Activated gamma-delta T cell treated with anti-CD3 and anti-CD28 coated beads, Interleukin-2, amount 50 U/mL, for 16 hours (primary cell): Measurements from ENCODE around the gene RBMS1.
"Not testable (repeated sequence)": the region's sequence is repeated elsewhere in the genome, so short reads cannot be mapped to it uniquely, and the experiment has no call there.

Source experiments
- DNase-seq: peaks from one replicate; pipeline ENCODE4 v3.0.0-alpha.2; 2020; ENCODE audit warnings: low read depth

RBMS1 gene

GRCh38 chr2:160471950-160472349 is 21.7 kb downstream of the RBMS1 start:
- DNase-seq: no peak

DNA sequence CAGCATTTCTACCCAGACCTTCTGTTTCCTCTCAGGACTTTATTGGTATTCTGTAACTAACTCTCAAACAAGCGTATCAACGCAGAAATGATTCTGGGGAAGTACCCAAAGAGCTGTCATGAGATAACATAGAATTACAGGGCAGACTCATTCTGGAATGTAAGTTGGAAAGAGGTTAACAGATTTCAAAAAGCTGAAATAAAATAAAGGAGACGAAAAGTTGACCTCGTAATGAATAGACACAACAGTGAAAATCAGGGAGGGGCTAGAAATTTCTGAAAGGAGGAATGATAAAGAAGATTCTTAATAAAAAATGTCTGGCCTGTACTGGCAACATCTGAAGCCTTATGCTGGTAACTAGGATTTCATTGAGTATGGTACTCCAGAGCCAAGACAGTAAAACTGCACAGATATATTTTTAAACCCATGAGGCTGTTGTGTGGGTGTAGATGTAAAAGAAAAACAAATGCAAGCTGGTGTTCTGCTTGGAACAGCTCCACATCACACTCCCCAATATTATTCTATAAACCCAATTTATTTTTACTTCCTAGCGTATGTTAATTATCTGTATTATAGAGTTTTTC is 23.9 kb downstream of the RBMS1 start:
- no peak for DNase-seq

- DNase-seq: no peak
Measured at GRCh38 chr2:160469164-160469563, 24.4 kb downstream of the RBMS1 start.

GRCh38 chr2:160467086-160467485 is 26.5 kb downstream of the RBMS1 start:
- DNase-seq: no peak

GRCh38 chr2:160465406-160465805 is 28.2 kb downstream of the RBMS1 start:
- DNase-seq: no peak

DNA sequence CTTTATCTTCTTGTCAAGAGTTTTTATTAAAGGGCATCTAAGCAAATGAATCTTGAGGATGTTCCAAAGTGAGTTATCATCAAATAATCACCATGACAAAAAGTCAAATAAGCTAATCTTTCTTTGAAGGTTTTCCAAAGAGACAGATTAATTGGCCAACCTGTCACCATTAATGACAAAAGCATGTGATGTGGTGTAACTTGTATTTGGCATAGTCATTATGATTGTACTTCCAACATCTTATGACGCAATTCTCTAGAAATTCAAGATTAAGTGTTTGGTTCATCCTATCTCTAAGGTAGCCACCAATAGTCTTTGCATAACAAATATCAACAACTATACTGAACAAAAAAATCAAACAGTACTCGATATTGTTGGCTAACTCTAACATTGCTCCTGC is 28.6 kb downstream of the RBMS1 start:
- DNase-seq: no peak

DNA sequence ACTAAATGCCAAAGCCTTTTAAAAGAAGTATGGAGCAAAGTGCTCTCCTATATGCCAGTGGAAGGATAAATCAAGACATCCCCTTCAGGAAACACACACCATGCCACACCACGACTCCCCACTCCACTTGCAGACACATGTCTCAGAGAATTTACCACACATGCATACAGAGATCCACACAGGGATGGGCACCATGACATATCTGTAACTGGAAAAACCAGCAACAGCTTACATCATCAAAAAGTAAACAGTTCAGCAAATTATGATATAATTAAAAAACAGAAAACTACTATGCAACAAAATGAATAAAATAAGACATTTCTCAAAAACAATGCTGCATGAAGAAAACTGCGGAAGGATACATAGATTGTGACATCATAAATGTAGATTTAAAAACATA is 29.6 kb downstream of the RBMS1 start:
- no peak for DNase-seq

DNA sequence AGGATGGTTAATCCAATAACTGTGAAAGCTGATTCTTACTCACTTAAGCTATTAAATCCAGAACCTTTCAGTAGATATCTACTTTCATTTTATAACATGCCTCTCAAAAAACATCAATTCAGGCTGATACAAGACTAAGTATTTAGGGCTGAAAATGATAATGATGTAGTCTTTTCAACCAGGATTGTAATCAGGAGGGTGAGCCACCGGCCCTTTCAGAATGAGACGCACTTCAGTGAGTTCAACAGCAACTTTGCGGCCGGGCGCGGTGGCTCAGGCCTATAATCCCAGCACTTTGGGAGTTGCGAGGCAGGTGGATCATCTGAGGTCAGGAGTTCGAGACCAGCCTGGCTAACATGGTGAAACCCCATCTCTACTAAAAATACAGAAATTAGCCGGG is 30.4 kb downstream of the RBMS1 start:
- DNase-seq: no peak

- no peak for DNase-seq
Measured at GRCh38 chr2:160460333-160460731, 33.3 kb downstream of the RBMS1 start.

GRCh38 chr2:160459538-160460332 is 33.9 kb downstream of the RBMS1 start:
- DNase-seq: no peak

- no peak for DNase-seq
Measured at GRCh38 chr2:160458718-160459453, 34.7 kb downstream of the RBMS1 start.

DNA sequence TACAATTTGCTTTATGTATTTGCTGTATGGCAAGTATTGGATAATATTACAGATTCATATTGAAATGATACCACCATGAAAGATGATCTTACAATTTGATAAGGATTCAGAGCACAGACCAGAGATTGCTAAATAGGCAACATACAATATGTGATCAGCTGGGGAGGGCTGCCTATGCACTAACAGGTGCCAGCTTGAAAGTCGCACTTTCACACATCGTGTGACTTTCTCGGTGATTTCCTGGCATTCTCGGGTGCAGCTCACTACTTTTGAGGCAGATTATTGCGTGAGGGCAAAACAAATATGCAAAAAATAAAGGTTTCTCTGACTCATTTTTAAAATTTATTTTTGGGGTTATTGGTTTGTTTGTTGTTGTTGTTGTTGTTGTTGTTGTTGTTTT is 36.0 kb downstream of the RBMS1 start:
- DNase-seq: no peak

- DNase-seq: no peak
Measured at GRCh38 chr2:160454070-160454797, 39.4 kb downstream of the RBMS1 start.

DNA sequence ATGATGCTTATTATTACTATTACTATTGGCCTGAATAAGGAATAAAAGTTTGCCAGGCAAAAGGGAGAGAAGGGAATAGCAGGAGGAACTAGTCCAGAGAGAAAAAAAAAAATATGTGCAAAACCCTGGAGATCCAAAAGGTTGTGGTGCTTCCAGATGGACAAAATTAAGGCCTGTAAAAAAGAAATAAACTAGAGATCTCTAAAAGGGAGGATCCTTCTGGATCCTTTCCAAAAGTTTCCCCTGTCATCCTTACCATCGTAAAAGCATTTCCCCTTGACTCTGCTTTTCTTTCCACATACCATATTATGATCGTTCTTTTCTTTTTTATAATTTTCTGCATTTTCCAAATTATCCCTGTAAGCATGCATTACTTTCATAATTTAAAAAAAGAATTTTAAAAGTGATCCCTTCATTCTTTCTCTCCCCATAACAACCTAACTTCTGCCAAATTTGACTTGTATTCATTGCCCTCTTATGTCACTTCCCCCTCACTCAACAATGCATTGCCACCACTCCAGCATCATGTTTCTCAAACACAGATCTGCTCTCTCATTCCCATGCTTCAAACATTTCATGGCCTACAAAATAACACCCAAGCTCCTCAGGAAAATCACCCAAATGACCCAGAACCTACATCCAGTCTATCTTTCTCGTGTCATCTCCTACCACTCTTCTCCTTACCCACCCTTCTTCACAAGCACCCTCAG is 40.3 kb downstream of the RBMS1 start:
- DNase-seq: no peak

DNA sequence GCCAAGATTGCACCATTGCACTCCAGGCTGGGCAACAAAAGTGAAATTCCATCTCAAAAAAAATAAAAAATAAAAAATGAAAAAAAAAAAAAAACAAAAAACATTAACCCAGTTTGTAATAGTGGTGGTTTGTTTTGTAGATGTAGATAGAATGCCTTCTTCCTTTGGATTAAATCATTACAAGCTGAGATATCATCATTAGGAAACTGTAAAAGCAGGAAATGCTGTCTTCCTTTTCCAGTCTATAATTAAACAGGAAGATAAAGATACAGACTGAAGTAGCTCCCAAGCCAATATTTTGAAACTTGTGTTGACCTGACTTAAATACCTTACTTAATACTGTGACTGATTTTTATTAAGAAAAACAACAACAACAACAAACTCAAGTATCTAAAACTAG is 43.1 kb downstream of the RBMS1 start:
- DNase-seq: no peak

DNA sequence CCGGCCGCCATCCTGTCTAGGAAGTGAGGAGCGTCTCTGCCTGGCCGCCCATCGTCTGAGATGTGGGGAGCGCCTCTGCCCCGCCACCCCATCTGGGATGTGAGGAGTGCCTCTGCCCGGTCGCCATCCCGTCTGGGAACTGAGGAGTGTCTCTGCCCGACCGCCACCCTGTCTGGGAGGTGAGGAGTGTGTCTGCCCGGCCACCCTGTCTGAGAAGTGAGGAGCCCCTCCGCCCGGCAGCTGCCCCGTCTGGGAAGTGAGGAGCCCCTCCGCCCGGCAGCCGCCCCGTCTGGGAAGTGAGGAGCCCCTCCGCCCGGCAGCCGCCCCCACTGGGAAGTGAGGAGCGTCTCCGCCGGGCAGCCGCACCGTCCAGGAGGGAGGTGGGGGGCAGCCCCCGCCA is 44.8 kb downstream of the RBMS1 start:
- DNase-seq: not testable (repeated sequence)

DNA sequence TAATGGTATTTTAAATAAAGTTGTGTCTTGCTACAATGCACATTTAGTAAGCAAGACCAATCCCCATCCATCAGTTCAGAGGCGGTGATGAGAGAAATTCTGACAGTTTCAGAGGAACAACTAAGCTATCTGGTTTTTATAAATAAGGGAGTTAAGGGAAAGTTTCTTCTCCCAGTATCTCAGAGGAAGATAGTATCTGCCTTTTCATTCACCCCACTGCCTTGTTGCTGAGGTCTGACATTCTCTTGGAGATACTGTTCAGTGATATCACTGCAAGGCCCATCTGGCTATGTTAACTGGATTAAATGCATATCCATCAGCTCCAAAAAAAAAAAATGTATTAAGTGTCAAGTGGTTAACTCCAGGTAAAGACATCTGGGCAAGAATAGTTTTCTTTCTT is 47.9 kb downstream of the RBMS1 start:
- DNase-seq: no peak

GRCh38 chr2:160442603-160443002 is 51.0 kb downstream of the RBMS1 start:
- no peak for DNase-seq

- DNase-seq: no peak
Measured at GRCh38 chr2:160440888-160441287, 52.7 kb downstream of the RBMS1 start.

DNA sequence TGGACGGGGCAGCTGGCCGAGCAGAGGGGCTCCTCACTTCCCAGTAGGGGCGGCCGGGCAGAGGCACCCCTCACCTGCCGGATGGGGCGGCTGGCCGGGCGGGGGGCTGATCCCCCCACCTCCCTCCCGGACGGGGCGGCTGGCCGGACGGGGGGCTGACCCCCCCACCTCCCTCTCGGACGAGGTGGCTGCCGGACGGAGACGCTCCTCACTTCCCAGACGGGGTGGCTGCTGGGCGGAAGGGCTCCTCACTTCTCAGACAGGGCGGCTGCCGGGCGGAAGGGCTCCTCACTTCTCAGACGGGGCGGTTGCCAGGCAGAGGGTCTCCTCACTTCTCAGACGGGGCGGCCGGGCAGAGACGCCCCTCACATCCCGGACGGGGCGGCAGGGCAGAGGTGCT is 54.6 kb downstream of the RBMS1 start:
- not testable (repeated sequence) for DNase-seq

DNA sequence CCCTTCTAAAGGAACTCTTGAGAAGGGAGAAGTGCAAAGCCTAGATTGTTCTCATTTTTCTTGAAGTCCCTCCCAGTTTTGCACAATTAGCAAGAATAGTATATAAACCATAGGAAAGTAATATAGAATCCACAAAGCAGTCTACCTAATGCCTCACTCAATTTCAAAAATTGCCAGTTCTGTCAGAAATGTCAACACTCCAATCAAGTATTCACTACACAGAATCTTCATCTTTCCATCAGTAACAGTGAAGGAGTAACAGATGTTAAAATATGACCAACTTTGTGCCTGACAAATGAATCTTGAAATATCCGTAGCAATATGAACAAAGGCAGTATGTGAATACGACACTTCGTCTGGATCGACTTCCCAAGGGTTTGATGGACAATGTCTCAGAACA is 56.3 kb downstream of the RBMS1 start:
- no peak for DNase-seq
